Astrocyte (in vitro differentiated cells and primary cell): Measurements from ENCODE around the gene NRROS. TPM values are rescaled to one million over a fixed set of nuclear protein-coding genes. Genes with fewer than 3 reads are reported as not detected.

ENCODE experiments used
- DNase-seq: peaks from one replicate; pipeline ENCODE4 v3.0.0-alpha.2; 2010; ENCODE audit warnings: low read depth
- FAIRE-seq: peaks from 2 replicates; lab custom pipeline; 2011; peaks lifted over from hg19 to GRCh38; lab: Jason Lieb, UNC
- H2AFZ ChIP-seq: 2 replicates; pipeline ENCODE4 v1.6.0; 2012; ENCODE audit warnings: low read depth, low read length, inconsistent platforms
- H3K27ac ChIP-seq: 2 replicates; pipeline ENCODE4 v1.5.1; 2011; ENCODE audit warnings: low read depth, low read length, inconsistent platforms
- H3K27me3 ChIP-seq: 2 replicates; pipeline ENCODE4 v1.6.0; 2011; ENCODE audit warnings: low read length, inconsistent platforms; ENCODE audit not compliant: insufficient read depth
- H3K36me3 ChIP-seq: 2 replicates; pipeline ENCODE4 v1.5.1; 2011; ENCODE audit warnings: low read length, inconsistent platforms; ENCODE audit not compliant: insufficient read depth
- H3K4me1 ChIP-seq: 2 replicates; pipeline ENCODE4 v1.5.1; 2011; ENCODE audit warnings: low read length, inconsistent platforms; ENCODE audit not compliant: insufficient read depth
- H3K4me2 ChIP-seq: 2 replicates; pipeline ENCODE4 v1.6.0; 2012; ENCODE audit warnings: low read length, inconsistent platforms
- H3K4me3 ChIP-seq: 2 replicates; pipeline ENCODE4 v1.5.1; 2011; ENCODE audit warnings: low read depth, mild to moderate bottlenecking, low read length, inconsistent platforms; ENCODE audit not compliant: insufficient read depth
- H3K79me2 ChIP-seq: 2 replicates; pipeline ENCODE4 v1.6.0; 2012; ENCODE audit warnings: mild to moderate bottlenecking, low read length, inconsistent platforms; ENCODE audit not compliant: insufficient read depth
- H3K9ac ChIP-seq: 2 replicates; pipeline ENCODE4 v1.6.0; 2012; ENCODE audit warnings: mild to moderate bottlenecking, low read length, inconsistent platforms
- H3K9me3 ChIP-seq: 2 replicates; pipeline ENCODE4 v1.5.1; 2012; ENCODE audit warnings: low read depth, mild to moderate bottlenecking, low read length, inconsistent platforms; ENCODE audit not compliant: insufficient read depth
- H4K20me1 ChIP-seq: 2 replicates; pipeline ENCODE4 v1.6.0; 2012; ENCODE audit warnings: low read length, inconsistent platforms; ENCODE audit not compliant: insufficient read depth
- H3K27ac Mint-ChIP-seq: one replicate; pipeline ENCODE4 v1.8.0; 2021; ENCODE audit warnings: mild to moderate bottlenecking, mixed read lengths; ENCODE audit not compliant: unreplicated experiment
- H3K27me3 Mint-ChIP-seq: one replicate; pipeline ENCODE4 v1.8.0; 2021; ENCODE audit warnings: low read depth, mixed read lengths; ENCODE audit not compliant: unreplicated experiment
- H3K36me3 Mint-ChIP-seq: one replicate; pipeline ENCODE4 v1.8.0; 2021; ENCODE audit warnings: low read depth, mixed read lengths; ENCODE audit not compliant: unreplicated experiment
- H3K4me1 Mint-ChIP-seq: one replicate; pipeline ENCODE4 v1.8.0; 2021; ENCODE audit warnings: low read depth, mixed read lengths; ENCODE audit not compliant: unreplicated experiment
- H3K4me3 Mint-ChIP-seq: one replicate; pipeline ENCODE4 v1.8.0; 2021; ENCODE audit warnings: mild to moderate bottlenecking, moderate library complexity, mixed read lengths; ENCODE audit not compliant: unreplicated experiment
- H3K9me3 Mint-ChIP-seq: one replicate; pipeline ENCODE4 v1.8.0; 2021; ENCODE audit warnings: mild to moderate bottlenecking, mixed read lengths; ENCODE audit not compliant: unreplicated experiment
- CTCF ChIP-seq: IDR thresholded peaks from 2 replicates; pipeline ENCODE4 v1.5.1; 2011; ENCODE audit warnings: low read depth, mild to moderate bottlenecking, inconsistent platforms, low read length, moderate library complexity; ENCODE audit not compliant: insufficient read depth
- EZH2 ChIP-seq: IDR thresholded peaks from 2 replicates; pipeline ENCODE4 v1.6.1; 2012; ENCODE audit warnings: mild to moderate bottlenecking, low read length, inconsistent platforms; ENCODE audit not compliant: insufficient read depth
- total RNA-seq: library from RNA; stranded (reverse); gene quantifications from 2 replicates; pipeline ENCODE4 v1.2.1, GENCODE V29; 2021

Gene NRROS
- total RNA-seq, 1 donor from 2014 or later: not detected

GRCh38 chr3:196697270-196697669 lies 57.8 kb downstream of the NRROS start:
- Histone ChIP-seq H3K4me3 (no peak overlapping the region), H3K79me2 (no peaks in the 10 kb centered on the region), H3K9me3 (no peaks in the 10 kb centered on the region), H4K20me1 (no peaks in the 10 kb centered on the region), H3K36me3 (no peaks in the 10 kb centered on the region), H3K27me3 (no peaks in the 10 kb centered on the region), H3K4me2 (no peak overlapping the region), H3K9ac (no peak overlapping the region), H3K27ac (no peak overlapping the region), H2AFZ (no peak overlapping the region), H3K4me1 (no peaks in the 10 kb centered on the region)
- Mint-ChIP-seq H3K4me3 (no peak overlapping the region), H3K27me3 (peaks cover 3% of the 10 kb centered on the region), H3K36me3 (no peaks in the 10 kb centered on the region), H3K4me1 (peaks cover 6% of the 10 kb centered on the region), H3K9me3 (no peaks in the 10 kb centered on the region), H3K27ac (no peak overlapping the region)
- FAIRE-seq: no peak
- DNase-seq: no peak
- TF ChIP-seq EZH2 (no peak), CTCF (no peak)

GRCh38 chr3:196699749-196700148 lies 60.3 kb downstream of the NRROS start:
- H3K9ac ChIP-seq: no peak overlapping the region

More at GRCh38 chr3:196699749-196700148, 60.3 kb downstream of the NRROS start:
- Histone ChIP-seq H3K4me2 (no peak overlapping the region), H2AFZ (no peak overlapping the region), H3K4me1 (no peaks in the 10 kb centered on the region), H3K79me2 (no peaks in the 10 kb centered on the region), H3K27me3 (no peaks in the 10 kb centered on the region), H3K36me3 (no peaks in the 10 kb centered on the region), H4K20me1 (no peaks in the 10 kb centered on the region), H3K27ac (no peak overlapping the region), H3K9me3 (no peaks in the 10 kb centered on the region), H3K4me3 (no peak overlapping the region)
- Mint-ChIP-seq H3K4me3 (no peak overlapping the region), H3K36me3 (no peaks in the 10 kb centered on the region), H3K27ac (peak overlapping the region; percentile 38), H3K27me3 (peaks cover 3% of the 10 kb centered on the region), H3K9me3 (no peaks in the 10 kb centered on the region), H3K4me1 (peaks cover 6% of the 10 kb centered on the region)
- FAIRE-seq (no peak), DNase-seq (no peak)
- TF ChIP-seq CTCF (no peak), EZH2 (no peak)
